ENCODE data around the gene LTA.
A peak's percentile ranks its signal among the peaks of the same experiment; 100 is the strongest.

LTA gene, protein sequence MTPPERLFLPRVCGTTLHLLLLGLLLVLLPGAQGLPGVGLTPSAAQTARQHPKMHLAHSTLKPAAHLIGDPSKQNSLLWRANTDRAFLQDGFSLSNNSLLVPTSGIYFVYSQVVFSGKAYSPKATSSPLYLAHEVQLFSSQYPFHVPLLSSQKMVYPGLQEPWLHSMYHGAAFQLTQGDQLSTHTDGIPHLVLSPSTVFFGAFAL

DNA sequence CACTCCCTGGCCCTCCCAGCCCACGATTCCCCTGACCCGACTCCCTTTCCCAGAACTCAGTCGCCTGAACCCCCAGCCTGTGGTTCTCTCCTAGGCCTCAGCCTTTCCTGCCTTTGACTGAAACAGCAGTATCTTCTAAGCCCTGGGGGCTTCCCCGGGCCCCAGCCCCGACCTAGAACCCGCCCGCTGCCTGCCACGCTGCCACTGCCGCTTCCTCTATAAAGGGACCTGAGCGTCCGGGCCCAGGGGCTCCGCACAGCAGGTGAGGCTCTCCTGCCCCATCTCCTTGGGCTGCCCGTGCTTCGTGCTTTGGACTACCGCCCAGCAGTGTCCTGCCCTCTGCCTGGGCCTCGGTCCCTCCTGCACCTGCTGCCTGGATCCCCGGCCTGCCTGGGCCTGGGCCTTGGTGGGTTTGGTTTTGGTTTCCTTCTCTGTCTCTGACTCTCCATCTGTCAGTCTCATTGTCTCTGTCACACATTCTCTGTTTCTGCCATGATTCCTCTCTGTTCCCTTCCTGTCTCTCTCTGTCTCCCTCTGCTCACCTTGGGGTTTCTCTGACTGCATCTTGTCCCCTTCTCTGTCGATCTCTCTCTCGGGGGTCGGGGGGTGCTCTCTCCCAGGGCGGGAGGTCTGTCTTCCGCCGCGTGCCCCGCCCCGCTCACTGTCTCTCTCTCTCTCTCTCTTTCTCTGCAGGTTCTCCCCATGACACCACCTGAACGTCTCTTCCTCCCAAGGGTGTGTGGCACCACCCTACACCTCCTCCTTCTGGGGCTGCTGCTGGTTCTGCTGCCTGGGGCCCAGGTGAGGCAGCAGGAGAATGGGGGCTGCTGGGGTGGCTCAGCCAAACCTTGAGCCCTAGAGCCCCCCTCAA, at the start of gene LTA:
Gene LTA (plus strand): TSS at position 249 of the 871 bp plus-strand sequence. CDS start 454 bp downstream, at position 703.
- no peak within 1 kb of the TSS for H3K4me3 ChIP-seq (replicated peaks in 1 of 2; ENCODE audit: low read depth in 2 of 2, low read length in 2 of 2)
- TF ChIP-seq, protein P1, sequence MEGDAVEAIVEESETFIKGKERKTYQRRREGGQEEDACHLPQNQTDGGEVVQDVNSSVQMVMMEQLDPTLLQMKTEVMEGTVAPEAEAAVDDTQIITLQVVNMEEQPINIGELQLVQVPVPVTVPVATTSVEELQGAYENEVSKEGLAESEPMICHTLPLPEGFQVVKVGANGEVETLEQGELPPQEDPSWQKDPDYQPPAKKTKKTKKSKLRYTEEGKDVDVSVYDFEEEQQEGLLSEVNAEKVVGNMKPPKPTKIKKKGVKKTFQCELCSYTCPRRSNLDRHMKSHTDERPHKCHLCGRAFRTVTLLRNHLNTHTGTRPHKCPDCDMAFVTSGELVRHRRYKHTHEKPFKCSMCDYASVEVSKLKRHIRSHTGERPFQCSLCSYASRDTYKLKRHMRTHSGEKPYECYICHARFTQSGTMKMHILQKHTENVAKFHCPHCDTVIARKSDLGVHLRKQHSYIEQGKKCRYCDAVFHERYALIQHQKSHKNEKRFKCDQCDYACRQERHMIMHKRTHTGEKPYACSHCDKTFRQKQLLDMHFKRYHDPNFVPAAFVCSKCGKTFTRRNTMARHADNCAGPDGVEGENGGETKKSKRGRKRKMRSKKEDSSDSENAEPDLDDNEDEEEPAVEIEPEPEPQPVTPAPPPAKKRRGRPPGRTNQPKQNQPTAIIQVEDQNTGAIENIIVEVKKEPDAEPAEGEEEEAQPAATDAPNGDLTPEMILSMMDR (IDR thresholded peaks at IDR 0.05; ENCODE audit: low read depth, low read length), result no peak
- no peak for DNase-seq (ENCODE audit: low read depth in 2 of 2)

DNA sequence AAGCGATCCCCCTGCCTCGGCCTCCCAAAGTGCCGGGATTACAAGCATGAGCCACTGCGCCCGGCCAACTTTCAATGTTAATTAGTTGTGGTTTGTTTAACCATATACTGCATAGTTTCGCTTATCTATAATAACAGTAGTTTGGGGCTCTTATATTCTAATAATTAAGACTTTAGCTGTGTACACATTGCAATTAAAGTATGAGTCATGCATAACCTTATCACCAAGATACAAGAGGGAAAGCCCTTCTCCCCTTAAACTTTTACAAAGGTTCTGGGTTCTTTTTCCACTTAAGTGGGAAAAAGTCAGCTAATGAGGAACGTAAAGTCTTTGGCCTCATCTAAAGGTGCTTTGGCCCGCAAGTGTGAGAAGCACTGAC, 46.5 kb upstream of the LTA start:
- no peak for DNase-seq (ENCODE audit: low read depth in 2 of 2)
- no peak overlapping the region for H3K4me3 ChIP-seq (replicated peaks in 1 of 2; ENCODE audit: low read depth in 2 of 2, low read length in 2 of 2)
- TF ChIP-seq, protein P1 (IDR thresholded peaks at IDR 0.05; ENCODE audit: low read depth, low read length), result no peak

DNA sequence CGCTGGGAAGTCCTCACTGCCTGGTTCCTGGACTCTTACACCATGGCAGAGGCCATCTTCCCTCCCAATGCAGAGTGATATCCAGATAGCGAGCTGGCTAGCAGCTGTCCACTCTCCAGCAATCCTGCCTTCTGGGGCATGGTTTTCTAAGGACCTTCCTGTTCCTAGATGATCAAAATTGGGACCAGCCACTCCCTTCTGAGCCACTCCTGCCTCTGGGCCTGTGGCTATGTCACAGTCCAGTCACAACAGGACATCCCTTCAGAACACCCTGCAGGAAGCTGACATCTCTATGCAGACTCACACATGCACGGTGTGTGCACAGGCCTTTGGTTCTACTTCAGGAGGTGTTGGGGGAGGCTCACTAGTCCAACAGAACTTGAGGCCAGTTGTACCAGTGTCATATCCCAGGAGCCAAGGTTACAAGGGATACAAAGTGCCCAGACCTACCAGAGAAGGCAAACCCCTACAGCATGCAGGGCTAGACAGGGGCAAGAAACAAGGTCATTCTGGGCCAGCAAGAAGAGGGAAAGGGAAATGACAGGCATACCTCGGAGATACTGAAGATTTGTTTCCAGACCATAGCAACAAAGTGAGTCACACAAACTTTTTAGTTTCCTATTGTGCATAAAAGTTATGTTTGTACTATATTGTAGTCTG, 46.0 kb upstream of the LTA start:
- TF ChIP-seq, protein P1 (IDR thresholded peaks at IDR 0.05; ENCODE audit: low read depth, low read length), result no peak
- H3K4me3 ChIP-seq (replicated peaks in 1 of 2; ENCODE audit: low read depth in 2 of 2, low read length in 2 of 2), result no peak overlapping the region
- peak; percentile 72 to 79 for DNase-seq (ENCODE audit: low read depth in 2 of 2)

DNA sequence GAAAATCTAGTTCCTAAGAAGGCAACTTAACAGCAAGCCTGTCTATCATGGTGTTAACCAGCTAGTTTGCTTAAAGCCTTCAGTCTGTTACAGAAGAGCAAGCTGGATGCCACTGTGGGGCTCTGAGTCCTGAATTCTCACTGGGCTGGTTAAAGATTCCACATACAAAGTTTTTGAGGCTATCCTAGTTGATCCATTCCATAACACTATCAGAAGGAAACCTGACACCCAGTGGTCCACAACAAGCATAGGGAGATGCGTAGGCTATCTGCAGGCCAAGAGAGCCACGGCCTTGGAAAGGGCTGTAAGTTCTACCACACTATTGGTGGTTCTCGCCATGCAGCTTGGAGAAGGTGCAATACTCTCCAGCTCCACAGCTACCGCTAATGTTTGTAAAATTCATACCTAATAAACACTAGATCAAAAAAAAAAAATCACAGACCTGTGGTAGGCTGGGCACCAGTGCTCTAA, 43.7 kb upstream of the LTA start:
- TF ChIP-seq, protein P1 (IDR thresholded peaks at IDR 0.05; ENCODE audit: low read depth, low read length), result no peak
- no peak overlapping the region for H3K4me3 ChIP-seq (replicated peaks in 1 of 2; ENCODE audit: low read depth in 2 of 2, low read length in 2 of 2)
- no peak for DNase-seq (ENCODE audit: low read depth in 2 of 2)

DNA sequence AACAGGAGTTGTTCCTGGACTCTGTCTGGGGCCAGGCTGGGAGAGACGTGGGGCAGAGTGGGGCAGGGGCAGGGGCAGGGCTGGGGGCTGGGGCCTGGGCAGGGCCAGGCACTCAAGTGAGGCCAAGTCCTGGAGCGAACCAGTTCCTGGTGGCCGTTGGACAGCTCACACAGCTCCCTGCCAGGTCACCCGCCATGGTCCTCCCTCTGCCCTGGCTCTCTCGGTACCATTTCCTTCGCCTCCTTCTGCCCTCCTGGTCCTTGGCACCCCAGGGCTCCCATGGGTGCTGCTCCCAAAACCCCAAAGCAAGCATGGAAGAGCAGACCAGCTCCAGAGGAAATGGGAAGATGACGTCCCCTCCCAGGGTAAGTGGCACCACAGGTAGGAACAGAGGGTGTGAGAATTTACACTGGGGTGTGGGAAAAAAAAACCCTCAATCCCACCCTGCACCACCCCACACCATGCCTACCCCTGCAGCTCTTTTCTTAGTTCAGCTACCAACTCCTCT, 43.2 kb upstream of the LTA start, which contains the start of gene MCCD1:
Gene MCCD1 (plus strand): TSS at position 142 of the 508 bp plus-strand sequence. CDS start 53 bp downstream, at position 195.
- no peak for DNase-seq (ENCODE audit: low read depth in 2 of 2)
- H3K4me3 ChIP-seq (replicated peaks in 1 of 2; ENCODE audit: low read depth in 2 of 2, low read length in 2 of 2), result no peak within 1 kb of the TSS
- TF ChIP-seq, protein P1 (IDR thresholded peaks at IDR 0.05; ENCODE audit: low read depth, low read length), result no peak

DNA sequence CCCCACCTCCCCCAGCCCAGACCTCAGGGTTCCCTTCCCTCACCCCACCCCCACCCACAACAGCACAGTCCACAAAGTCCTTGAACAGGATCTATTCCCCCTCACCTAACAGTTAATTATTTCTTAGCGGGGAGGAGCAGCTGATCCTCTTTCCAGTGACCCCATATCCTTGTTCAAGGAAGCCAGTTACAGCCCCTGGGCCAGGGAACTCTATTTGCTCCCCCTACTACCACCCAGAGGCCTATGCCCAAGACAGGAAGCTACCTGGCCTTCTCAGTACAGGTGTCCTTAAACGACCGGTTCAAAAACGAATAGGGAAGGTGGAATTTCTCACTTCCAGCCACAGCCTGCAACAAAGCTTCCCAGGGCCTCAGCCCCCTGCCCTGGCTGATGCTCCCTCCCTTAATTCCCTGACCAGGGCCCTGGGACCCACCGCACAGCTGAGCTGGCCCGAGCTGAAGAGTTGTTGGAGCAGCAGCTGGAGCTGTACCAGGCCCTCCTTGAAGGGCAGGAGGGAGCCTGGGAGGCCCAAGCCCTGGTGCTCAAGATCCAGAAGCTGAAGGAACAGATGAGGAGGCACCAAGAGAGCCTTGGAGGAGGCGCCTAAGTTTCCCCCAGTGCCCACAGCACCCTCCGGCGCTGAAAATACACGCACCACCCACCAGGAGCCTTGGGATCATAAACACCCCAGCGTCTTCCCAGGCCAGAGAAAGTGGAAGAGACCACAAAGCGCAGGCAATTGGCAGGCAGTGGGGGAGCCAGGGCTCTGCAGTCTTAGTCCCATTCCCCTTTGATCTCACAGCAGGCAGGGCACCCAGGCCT, 42.5 kb upstream of the LTA start:
- TF ChIP-seq, protein P1 (IDR thresholded peaks at IDR 0.05; ENCODE audit: low read depth, low read length), result no peak
- no peak overlapping the region for H3K4me3 ChIP-seq (replicated peaks in 1 of 2; ENCODE audit: low read depth in 2 of 2, low read length in 2 of 2)
- DNase-seq (ENCODE audit: low read depth in 2 of 2), result no peak
